ENCODE results near the gene NEUROD2.

Gene NEUROD2

GRCh38 chr17:39615434-39615833 is 7.7 kb upstream of the NEUROD2 start:
- no peak for TF ChIP-seq POLR2A (IDR thresholded peaks at IDR 0.05; ENCODE audit: low read depth, low read length)
- TF ChIP-seq SPI1 (IDR thresholded peaks at IDR 0.05; ENCODE audit: low read depth, low read length): no peak
- TF ChIP-seq POLR2AphosphoS5 (IDR thresholded peaks at IDR 0.05; ENCODE audit: low read depth, low read length): no peak
- no peak for TF ChIP-seq PAX5 (IDR thresholded peaks at IDR 0.05; ENCODE audit: insufficient read depth, low read length, severe bottlenecking)
- no peak for TF ChIP-seq POU2F2 (IDR thresholded peaks at IDR 0.05; ENCODE audit: low read depth, low read length)
- TF ChIP-seq TAF1 (IDR thresholded peaks at IDR 0.05; ENCODE audit: low read depth, low read length): no peak
- no peak for DNase-seq (ENCODE audit: insufficient read length, low spot score)
- FAIRE-seq: no peak

DNA sequence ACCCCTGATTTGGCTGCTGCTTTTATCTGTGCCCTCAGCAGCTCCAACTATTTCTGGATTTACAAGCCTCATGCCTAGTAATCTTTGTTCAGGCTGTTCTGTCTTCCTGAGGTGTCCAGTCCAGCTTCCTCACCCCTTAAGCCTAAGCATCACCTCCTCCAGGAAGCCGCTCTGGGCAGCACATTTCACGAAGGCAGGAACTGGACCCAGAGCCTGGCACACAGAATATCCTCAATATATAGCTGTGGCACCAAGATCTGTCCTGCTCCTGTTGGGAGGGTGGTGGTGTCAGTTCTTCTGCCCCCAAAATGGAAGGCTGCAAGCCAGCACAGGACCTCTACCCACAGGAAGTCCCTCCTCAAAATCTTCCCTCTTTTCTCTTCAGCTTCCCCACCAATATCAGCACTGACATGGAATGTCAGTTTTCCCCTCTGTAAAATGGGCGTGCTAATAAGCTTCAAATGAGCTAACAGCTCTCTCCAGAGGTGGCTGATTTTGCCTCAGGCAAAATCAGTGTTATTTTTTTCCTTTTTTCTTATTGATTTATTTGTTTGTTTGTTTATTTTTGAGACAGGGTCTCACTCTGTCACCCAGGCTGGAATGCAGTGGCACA is 6.9 kb upstream of the NEUROD2 start:
- DNase-seq (ENCODE audit: insufficient read length, low spot score) (no peak), FAIRE-seq (no peak)
- TF ChIP-seq POLR2A (IDR thresholded peaks at IDR 0.05; ENCODE audit: low read depth, low read length): no peak
- no peak for TF ChIP-seq TAF1 (IDR thresholded peaks at IDR 0.05; ENCODE audit: low read depth, low read length)
- TF ChIP-seq PAX5 (IDR thresholded peaks at IDR 0.05; ENCODE audit: insufficient read depth, low read length, severe bottlenecking): no peak
- TF ChIP-seq POU2F2 (IDR thresholded peaks at IDR 0.05; ENCODE audit: low read depth, low read length): no peak
- TF ChIP-seq POLR2AphosphoS5 (IDR thresholded peaks at IDR 0.05; ENCODE audit: low read depth, low read length): no peak
- no peak for TF ChIP-seq SPI1 (IDR thresholded peaks at IDR 0.05; ENCODE audit: low read depth, low read length)

DNA sequence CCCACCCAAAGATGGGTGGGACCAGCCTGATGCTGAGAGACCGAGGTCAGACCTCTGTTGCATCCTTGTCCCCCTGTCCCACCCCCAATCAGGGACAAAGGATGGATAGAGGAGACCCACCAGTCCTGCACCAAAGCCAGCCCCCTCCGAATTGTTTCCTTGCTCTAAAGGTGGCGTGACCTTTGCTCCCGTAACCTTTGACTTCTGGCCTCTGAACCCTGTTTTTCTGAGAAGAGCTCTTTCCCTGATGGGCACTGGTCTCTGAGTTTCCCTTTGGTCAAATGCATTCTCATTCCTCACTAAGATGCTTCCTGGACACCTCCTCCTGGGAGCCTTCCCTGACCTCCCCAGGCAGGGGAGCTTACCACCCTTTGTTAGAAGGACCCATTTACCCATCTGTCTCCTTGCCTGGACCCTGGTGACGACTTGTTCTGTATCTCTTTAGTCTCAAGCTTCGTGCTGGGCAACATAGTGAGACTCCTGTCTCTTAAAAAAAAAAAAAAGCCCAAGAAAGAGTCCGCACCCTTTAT is 5.3 kb upstream of the NEUROD2 start:
- DNase-seq (ENCODE audit: insufficient read length, low spot score) (no peak), FAIRE-seq (no peak)
- TF ChIP-seq PAX5 (IDR thresholded peaks at IDR 0.05; ENCODE audit: insufficient read depth, low read length, severe bottlenecking) (no peak), SPI1 (IDR thresholded peaks at IDR 0.05; ENCODE audit: low read depth, low read length) (no peak), POU2F2 (IDR thresholded peaks at IDR 0.05; ENCODE audit: low read depth, low read length) (no peak), TAF1 (IDR thresholded peaks at IDR 0.05; ENCODE audit: low read depth, low read length) (no peak), POLR2A (IDR thresholded peaks at IDR 0.05; ENCODE audit: low read depth, low read length) (no peak), POLR2AphosphoS5 (IDR thresholded peaks at IDR 0.05; ENCODE audit: low read depth, low read length) (no peak)

- TF ChIP-seq PAX5 (IDR thresholded peaks at IDR 0.05; ENCODE audit: insufficient read depth, low read length, severe bottlenecking) (no peak), POU2F2 (IDR thresholded peaks at IDR 0.05; ENCODE audit: low read depth, low read length) (no peak), POLR2A (IDR thresholded peaks at IDR 0.05; ENCODE audit: low read depth, low read length) (no peak), POLR2AphosphoS5 (IDR thresholded peaks at IDR 0.05; ENCODE audit: low read depth, low read length) (no peak), TAF1 (IDR thresholded peaks at IDR 0.05; ENCODE audit: low read depth, low read length) (no peak), SPI1 (IDR thresholded peaks at IDR 0.05; ENCODE audit: low read depth, low read length) (no peak)
- FAIRE-seq: no peak
- no peak for DNase-seq (ENCODE audit: insufficient read length, low spot score)
Measured at GRCh38 chr17:39612291-39612894, 4.7 kb upstream of the NEUROD2 start.

DNA sequence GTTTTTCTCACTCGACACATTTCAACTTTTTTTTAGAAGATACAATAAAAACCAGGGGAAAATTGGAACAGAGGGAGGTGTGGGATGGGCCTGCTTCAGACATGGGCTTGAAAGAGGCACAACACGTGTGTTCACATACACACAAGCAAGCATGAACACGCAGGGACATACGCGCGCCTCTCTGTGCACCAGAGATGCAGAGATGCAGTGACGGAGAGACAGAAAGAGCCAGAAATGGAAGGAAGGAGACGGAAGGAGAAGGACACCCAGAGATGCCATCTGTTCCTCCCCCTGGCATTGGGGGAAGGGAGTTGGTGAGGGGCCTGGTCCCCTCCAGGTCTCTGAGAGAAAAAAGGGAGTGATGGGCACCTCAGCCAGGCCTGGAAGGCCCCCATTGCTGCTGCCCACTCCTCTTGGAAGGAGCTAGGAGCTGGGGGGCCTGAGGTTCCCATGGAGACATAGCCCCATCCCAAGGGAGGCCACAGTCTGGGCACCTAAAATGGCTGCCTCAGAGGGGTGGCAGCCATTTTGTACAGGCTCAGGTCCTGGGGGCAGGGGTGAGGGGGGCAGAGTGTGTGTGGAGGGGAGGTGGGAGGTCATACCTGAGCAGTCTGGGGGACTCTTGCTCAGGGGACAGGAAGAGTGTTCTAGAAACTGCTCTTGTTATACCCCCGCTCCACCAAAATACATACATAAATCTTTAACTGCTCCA is 3.8 kb upstream of the NEUROD2 start:
- DNase-seq (ENCODE audit: insufficient read length, low spot score) (no peak), FAIRE-seq (no peak)
- TF ChIP-seq POLR2AphosphoS5 (IDR thresholded peaks at IDR 0.05; ENCODE audit: low read depth, low read length): no peak
- TF ChIP-seq SPI1 (IDR thresholded peaks at IDR 0.05; ENCODE audit: low read depth, low read length): no peak
- TF ChIP-seq POU2F2 (IDR thresholded peaks at IDR 0.05; ENCODE audit: low read depth, low read length): no peak
- no peak for TF ChIP-seq TAF1 (IDR thresholded peaks at IDR 0.05; ENCODE audit: low read depth, low read length)
- TF ChIP-seq POLR2A (IDR thresholded peaks at IDR 0.05; ENCODE audit: low read depth, low read length): no peak
- no peak for TF ChIP-seq PAX5 (IDR thresholded peaks at IDR 0.05; ENCODE audit: insufficient read depth, low read length, severe bottlenecking)

- FAIRE-seq: no peak
- TF ChIP-seq POLR2AphosphoS5 (IDR thresholded peaks at IDR 0.05; ENCODE audit: low read depth, low read length) (no peak), POLR2A (IDR thresholded peaks at IDR 0.05; ENCODE audit: low read depth, low read length) (no peak), TAF1 (IDR thresholded peaks at IDR 0.05; ENCODE audit: low read depth, low read length) (no peak), PAX5 (IDR thresholded peaks at IDR 0.05; ENCODE audit: insufficient read depth, low read length, severe bottlenecking) (no peak), SPI1 (IDR thresholded peaks at IDR 0.05; ENCODE audit: low read depth, low read length) (no peak), POU2F2 (IDR thresholded peaks at IDR 0.05; ENCODE audit: low read depth, low read length) (no peak)
- no peak for DNase-seq (ENCODE audit: insufficient read length, low spot score)
Measured at GRCh38 chr17:39609416-39610025, 1.8 kb upstream of the NEUROD2 start.

GRCh38 chr17:39608142-39608981 is 642 bp upstream of the NEUROD2 start:
- TF ChIP-seq TAF1 (IDR thresholded peaks at IDR 0.05; ENCODE audit: low read depth, low read length): no peak
- DNase-seq (ENCODE audit: insufficient read length, low spot score) (no peak), FAIRE-seq (no peak)

GRCh38 chr17:39607057-39607850 is 466 bp downstream of the NEUROD2 start:
- TF ChIP-seq TAF1 (IDR thresholded peaks at IDR 0.05; ENCODE audit: low read depth, low read length): no peak
- TF ChIP-seq POU2F2 (IDR thresholded peaks at IDR 0.05; ENCODE audit: low read depth, low read length): no peak
- TF ChIP-seq POLR2A (IDR thresholded peaks at IDR 0.05; ENCODE audit: low read depth, low read length): no peak
- TF ChIP-seq PAX5 (IDR thresholded peaks at IDR 0.05; ENCODE audit: insufficient read depth, low read length, severe bottlenecking): no peak
- TF ChIP-seq POLR2AphosphoS5 (IDR thresholded peaks at IDR 0.05; ENCODE audit: low read depth, low read length): no peak
- TF ChIP-seq SPI1 (IDR thresholded peaks at IDR 0.05; ENCODE audit: low read depth, low read length): no peak

More at GRCh38 chr17:39607057-39607850, 466 bp downstream of the NEUROD2 start:
- FAIRE-seq (no peak), DNase-seq (ENCODE audit: insufficient read length, low spot score) (no peak)
